Thoracic aorta (tissue), 2 donors: ENCODE data around the gene LRRK1. TPM values are rescaled to one million over a fixed set of nuclear protein-coding genes. Genes with fewer than 3 reads are reported as not detected.

Experiments
- ATAC-seq: fragments of 150-250 bp; one replicate; pipeline ENCODE4 v1.8.0; 2017; ENCODE audit warnings: low read depth; ENCODE audit not compliant: insufficient number of reproducible peaks, low FRiP score
- DNase-seq: peaks from one replicate; pipeline ENCODE4 v3.0.0-alpha.2; 2020; ENCODE audit warnings: low spot score
- H3K27ac ChIP-seq, 2 donors: fragments of 200-600 bp; sonication (generic); 1 replicate in 1 of 2; 2 replicates in 1 of 2; pipeline ENCODE4 v1.5.1; 2016; ENCODE audit warnings: mild to moderate bottlenecking in 2 of 2, moderate library complexity in 2 of 2
- H3K27me3 ChIP-seq: fragments of 200-600 bp; sonication (generic); replicated peaks from 2 replicates; pipeline ENCODE4 v1.6.0; 2016; ENCODE audit warnings: mild to moderate bottlenecking; ENCODE audit not compliant: insufficient read depth
- H3K36me3 ChIP-seq: fragments of 200-600 bp; sonication (generic); one replicate; pipeline ENCODE4 v1.5.1; 2016
- H3K4me1 ChIP-seq, 2 donors: fragments of 200-600 bp; sonication (generic); 1 replicate in 1 of 2; 2 replicates in 1 of 2; pipeline versions ENCODE4 v1.5.1 to v1.6.0; 2016; ENCODE audit warnings: low read depth in 2 of 2, mild to moderate bottlenecking in 1 of 2; ENCODE audit not compliant: control insufficient read depth in 1 of 2
- H3K4me3 ChIP-seq: fragments of 200-600 bp; sonication (generic); 2 replicates; pipeline ENCODE4 v1.5.1; 2016; ENCODE audit warnings: mild to moderate bottlenecking
- H3K9me3 ChIP-seq: fragments of 200-600 bp; sonication (generic); 2 replicates; pipeline ENCODE4 v1.5.1; 2016
- CTCF ChIP-seq: fragments of 200-600 bp; sonication (generic); IDR thresholded peaks from one replicate; pipeline ENCODE4 v1.5.1; 2019; ENCODE audit warnings: antibody characterized with exemption
- total RNA-seq, 2 donors: library from RNA; depleted of rRNA; stranded (reverse); fragments of >200 nt; gene quantifications; one replicate each; pipeline versions ENCODE4 v1.1.0 to v1.2.3, GENCODE V29; 2016

The LRRK1 gene
- total RNA-seq, 2 donors from 2014 or later = 17.2 to 47.1 TPM

GRCh38 chr15:100887211-100887913 is 31.8 kb upstream of the LRRK1 start:
- Histone ChIP-seq H3K9me3 (no peaks in the 10 kb centered on the region), H3K27me3 (no peaks in the 10 kb centered on the region), H3K4me3 (no peak overlapping the region), H3K36me3 (no peaks in the 10 kb centered on the region), H3K4me1 (peaks cover 5 to 15% of the 10 kb centered on the region in 2 donors), H3K27ac (no peak overlapping the region)
- DNase-seq = no peak
- TF ChIP-seq CTCF = no peak
- no peak for ATAC-seq

- Histone ChIP-seq H3K4me1 (peaks cover 7 to 28% of the 10 kb centered on the region in 2 donors), H3K27me3 (no peaks in the 10 kb centered on the region), H3K36me3 (no peaks in the 10 kb centered on the region), H3K9me3 (no peaks in the 10 kb centered on the region), H3K4me3 (peak overlapping the region; percentile 49), H3K27ac (peak overlapping the region in 1 of 2 donors; percentile 29)
- ATAC-seq (no peak), DNase-seq (no peak)
- no peak for TF ChIP-seq CTCF
Observed at GRCh38 chr15:100889385-100890050, 29.6 kb upstream of the LRRK1 start.

GRCh38 chr15:100890051-100890720 is 29.0 kb upstream of the LRRK1 start:
- no peak for ATAC-seq
- Histone ChIP-seq H3K36me3 (no peaks in the 10 kb centered on the region), H3K9me3 (no peaks in the 10 kb centered on the region), H3K4me1 (peaks cover 7 to 33% of the 10 kb centered on the region in 2 donors), H3K27me3 (no peaks in the 10 kb centered on the region), H3K27ac (peak overlapping the region in 1 of 2 donors; percentile 29), H3K4me3 (no peak overlapping the region)
- no peak for TF ChIP-seq CTCF
- no peak for DNase-seq

GRCh38 chr15:100890850-100891249 is 28.3 kb upstream of the LRRK1 start:
- TF ChIP-seq CTCF = no peak
- H3K9me3 ChIP-seq = no peaks in the 10 kb centered on the region
- ATAC-seq (no peak), DNase-seq (no peak)
- no peaks in the 10 kb centered on the region for H3K36me3 ChIP-seq
- H3K4me1 ChIP-seq = peaks cover 7 to 33% of the 10 kb centered on the region in 2 donors
- no peak overlapping the region for H3K27ac ChIP-seq
- no peak overlapping the region for H3K4me3 ChIP-seq
- no peaks in the 10 kb centered on the region for H3K27me3 ChIP-seq
